ENCODE data around the gene LSS.

LSS gene

DNA sequence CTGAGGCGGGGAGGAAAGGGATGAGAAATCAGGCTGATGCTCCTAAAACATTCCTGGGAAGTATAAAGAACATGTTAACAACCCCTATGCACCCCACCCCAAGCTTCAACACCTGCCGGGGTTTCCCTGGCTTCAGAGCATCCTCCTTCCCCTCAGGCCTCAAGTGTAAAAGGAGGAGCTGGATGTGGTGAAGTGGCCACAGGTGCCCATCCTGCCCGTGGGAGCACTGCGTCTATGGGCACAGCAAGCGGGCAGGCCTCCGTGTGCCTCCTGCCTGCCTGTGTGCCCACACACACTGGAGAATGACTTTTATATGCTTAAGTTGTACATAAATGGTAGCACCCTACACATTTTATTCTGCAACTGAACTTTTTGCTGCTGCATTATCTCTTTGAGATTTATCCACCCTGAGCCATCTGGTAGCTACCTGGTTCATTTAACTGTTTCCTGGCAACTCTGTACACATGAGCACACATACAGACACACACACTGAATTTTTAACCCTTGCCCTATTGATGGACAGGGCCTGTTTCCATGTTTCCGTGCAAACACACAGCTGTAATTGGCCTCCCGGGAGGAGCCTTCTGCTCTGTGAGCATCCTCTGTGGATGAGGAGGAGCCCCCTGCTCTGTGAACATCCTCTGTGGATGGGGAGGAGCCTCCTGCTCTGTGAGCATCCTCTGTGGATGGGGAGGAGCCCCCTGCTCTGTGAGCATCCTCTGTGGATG is 59.8 kb downstream of the LSS start:
- DNase-seq (ENCODE audit: low read depth), result no peak

DNA sequence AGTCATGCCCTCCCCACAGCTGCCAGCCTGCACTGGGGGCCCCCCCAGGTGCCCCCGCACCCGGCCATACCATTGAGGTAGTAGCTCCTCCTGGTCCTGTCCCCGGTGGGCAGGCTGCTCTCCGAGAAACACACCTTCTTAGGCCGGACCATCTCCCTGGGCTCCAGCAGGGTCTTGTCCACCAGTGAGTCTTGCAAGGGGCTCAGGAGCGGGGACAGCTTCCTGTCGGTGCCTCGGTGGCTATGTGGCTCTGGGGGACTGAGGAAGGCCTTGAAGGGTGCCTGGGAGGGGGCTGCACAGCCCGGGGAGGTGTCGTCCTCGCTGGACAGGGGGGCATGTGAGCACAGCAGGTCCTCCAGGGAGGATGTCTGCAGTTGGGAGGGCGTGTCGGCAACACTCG is 60.3 kb downstream of the LSS start:
- no peak for DNase-seq (ENCODE audit: low read depth)

DNA sequence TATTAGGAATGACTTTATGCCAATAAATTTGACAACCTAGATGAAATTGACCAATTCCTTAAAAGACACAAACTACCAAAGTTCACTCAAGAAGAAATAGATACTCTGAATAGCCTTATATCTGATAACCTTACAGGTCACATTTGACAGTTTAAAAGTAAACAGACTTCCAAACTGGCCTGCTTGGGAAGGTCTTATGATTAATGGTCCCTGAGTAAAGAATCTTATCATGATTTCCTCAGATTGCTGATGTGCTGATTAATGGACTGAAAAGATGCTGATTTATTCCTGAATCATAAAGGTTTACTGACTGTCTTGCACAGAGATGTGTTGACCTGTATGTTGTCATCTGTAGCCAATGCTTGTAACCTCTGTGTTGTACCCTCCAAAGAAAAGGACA is 63.5 kb downstream of the LSS start:
- no peak for DNase-seq (ENCODE audit: low read depth)

- no peak for DNase-seq (ENCODE audit: low read depth)
Measured at GRCh38 chr21:46163380-46163779, 65.2 kb downstream of the LSS start.

- no peak for DNase-seq (ENCODE audit: low read depth)
Measured at GRCh38 chr21:46161633-46162592, 66.7 kb downstream of the LSS start.

DNA sequence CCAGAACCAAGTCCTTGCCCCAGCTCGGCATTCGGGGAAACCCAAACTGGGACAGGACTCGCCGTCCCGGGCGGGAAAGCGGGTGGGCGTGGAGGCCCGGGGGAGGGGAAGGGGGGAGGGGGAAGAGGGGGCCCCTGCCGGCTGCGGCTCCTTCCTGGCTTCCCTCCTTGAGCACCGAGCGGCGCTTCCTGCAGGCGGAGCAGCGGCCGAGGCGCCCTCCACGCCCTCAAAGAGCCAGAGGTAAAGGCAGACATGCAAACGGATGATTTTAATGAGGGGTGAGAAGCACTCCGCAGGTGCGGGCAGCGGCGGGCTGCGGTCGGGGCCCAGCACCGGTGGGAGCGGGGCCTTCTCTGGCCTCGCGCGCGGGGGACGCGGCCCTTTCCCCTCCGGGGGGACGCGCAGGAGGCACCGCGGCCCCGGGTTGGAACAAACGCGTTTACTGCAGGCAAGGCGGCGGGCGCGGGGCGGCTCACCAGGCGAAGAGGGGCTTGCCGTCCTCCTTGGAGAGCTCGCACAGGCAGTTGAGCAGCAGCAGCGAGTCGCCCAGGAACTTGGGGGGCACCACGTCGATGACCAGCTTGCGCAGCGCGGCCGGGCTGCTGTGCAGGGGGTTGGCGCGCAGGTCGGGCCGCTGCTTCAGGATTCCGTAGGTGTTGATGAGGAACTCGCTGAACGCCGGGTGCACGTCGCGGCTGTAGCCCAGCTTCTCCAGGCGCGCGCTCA is 67.5 kb downstream of the LSS start:
- DNase-seq (ENCODE audit: low read depth), result no peak

DNA sequence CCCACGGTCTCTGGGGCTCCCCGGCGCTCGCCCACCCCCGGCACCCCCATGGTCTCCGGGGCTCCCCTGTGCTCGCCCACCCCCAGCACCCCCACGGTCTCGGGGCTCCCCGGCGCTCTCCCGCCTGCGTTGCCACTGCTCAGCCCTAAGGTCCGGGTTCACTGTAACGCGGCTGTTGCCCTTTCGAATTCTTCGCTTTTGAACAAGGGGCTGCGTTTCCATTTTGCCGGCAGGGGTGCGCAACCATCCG is 68.0 kb downstream of the LSS start:
- no peak for DNase-seq (ENCODE audit: low read depth)

- no peak for DNase-seq (ENCODE audit: low read depth)
Measured at GRCh38 chr21:46159841-46160656, 68.5 kb downstream of the LSS start.

DNA sequence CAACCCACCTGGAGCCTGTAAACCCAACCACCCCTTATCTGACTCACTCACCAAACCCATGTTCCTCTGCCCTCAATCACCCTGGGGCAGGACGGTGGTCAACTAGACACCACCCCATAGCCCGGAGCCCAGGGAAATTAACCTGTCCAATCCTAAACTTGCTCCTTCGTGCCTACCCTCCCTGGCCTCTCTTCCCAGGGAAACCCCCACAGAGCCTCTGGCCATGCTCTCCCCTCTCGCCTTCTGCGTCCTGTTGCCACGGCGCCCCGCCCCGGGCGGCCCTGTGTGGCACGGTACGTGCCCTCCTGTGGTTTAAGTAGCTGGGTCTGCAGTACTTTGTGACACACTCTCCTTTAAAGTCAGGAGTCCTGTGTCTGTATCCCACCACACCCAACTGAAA is 69.2 kb downstream of the LSS start:
- no peak for DNase-seq (ENCODE audit: low read depth)

DNA sequence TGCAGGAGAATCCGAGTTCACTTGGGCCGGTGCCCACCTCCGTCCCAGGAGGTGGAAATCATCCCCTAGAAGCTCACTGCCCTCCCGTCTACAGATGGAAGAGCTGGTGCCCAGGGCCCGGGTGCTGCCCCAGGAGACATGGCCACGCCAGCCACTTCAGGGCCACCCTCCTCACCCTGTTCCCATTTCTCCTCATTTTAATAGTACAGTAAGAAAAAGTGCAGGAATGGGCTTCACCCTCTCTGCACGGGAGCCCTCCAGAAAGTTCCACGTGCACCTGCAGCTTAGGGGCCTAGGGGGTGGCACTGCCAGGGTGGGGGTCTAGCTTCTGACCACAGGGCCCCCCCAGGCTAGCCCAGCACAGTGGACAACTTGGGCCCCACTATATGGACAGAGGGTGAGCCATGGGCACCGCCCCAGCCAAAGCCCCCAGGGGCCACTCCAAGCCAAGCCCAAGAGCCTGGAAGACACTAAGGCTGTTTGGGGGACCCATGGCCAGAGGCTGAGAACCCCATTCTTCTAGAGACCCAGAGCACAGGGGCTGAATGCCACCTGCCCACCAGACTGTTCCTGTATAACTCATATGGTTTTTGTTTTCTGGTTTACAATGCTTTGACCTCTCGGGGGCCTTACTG is 69.8 kb downstream of the LSS start:
- no peak for DNase-seq (ENCODE audit: low read depth)

GRCh38 chr21:46157987-46158451 is 70.6 kb downstream of the LSS start:
- DNase-seq (ENCODE audit: low read depth), result no peak

- no peak for DNase-seq (ENCODE audit: low read depth)
Measured at GRCh38 chr21:46157396-46157986, 71.1 kb downstream of the LSS start.

- no peak for DNase-seq (ENCODE audit: low read depth)
Measured at GRCh38 chr21:46156678-46157077, 71.9 kb downstream of the LSS start.

GRCh38 chr21:46156378-46156645 is 72.3 kb downstream of the LSS start:
- no peak for DNase-seq (ENCODE audit: low read depth)

GRCh38 chr21:46155514-46156377 is 72.8 kb downstream of the LSS start, which contains the start of gene FTCD:
Gene FTCD (minus strand): TSS chr21:46155579. CDS start chr21:46155523, 56 bp downstream.
- no peak for DNase-seq (ENCODE audit: low read depth)

- no peak for DNase-seq (ENCODE audit: low read depth)
Measured at GRCh38 chr21:46154955-46155513, 73.5 kb downstream of the LSS start.

DNA sequence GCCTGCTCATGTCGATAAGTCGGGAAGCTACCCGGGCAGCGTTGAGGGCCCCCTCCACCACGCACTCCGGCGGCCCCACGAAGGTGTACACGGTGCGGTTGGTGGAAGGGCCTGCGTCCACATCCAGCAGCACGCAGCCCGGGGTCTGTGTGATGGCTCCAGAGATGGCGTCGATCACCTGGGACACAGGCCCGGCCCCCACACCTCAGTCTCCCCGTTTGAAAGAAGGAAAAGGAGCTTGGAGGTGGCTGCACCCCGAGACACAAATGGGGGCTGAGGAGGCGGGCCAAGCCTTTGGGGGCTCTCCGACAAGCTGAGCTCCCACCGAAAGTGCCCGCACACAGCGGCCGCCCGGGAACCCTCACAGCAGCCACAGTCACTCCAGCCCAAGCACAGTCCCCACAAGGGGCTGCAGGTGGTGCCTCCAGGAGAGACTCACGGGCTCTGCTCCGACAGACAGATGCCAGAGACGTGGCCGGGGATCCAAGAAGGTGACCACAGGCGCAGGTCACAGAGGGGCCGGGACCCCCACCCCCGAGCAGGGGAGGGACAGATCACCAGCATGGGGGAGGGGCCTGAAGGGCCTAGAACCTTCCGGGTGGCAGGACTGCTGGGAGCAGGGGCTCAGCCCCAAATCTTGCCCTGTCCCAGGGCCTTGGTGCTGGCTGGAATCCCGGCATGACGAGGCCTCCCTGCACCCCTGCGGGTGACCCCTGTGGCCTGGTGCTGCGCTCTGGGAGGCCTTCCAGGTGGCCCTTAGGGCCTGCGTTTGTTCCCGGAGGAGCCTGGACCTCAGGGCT is 74.2 kb downstream of the LSS start:
- DNase-seq (ENCODE audit: low read depth), result no peak

- DNase-seq (ENCODE audit: low read depth), result peak; percentile 38
Measured at GRCh38 chr21:46153247-46154154, 75.1 kb downstream of the LSS start.

All from ELR (cell line).